Psoas muscle (tissue), 8 donors: ENCODE data around the gene STXBP6. TPM values are rescaled to one million over a fixed set of nuclear protein-coding genes. Genes with fewer than 3 reads are reported as not detected.

Experiments used
- ATAC-seq, 4 donors: fragments of 200-7000 bp; cut with Tn5 transposase; one replicate each; pipeline ENCODE4 v1.9.1; 2020; ENCODE audit warnings: moderate library complexity in 3 of 4, mild to moderate bottlenecking in 2 of 4
- DNase-seq, 2 donors: peaks; one replicate each; pipeline ENCODE4 v3.0.0-alpha.2; 2020
- H3K27ac ChIP-seq: fragments of 200-600 bp; one replicate; pipeline ENCODE4 v1.8.0; 2022
- H3K27me3 ChIP-seq, 3 donors: fragments of 200-600 bp in 1 of 3; one replicate each; pipeline versions ENCODE4 v1.6.1 to v1.8.0; 2013 to 2022; ENCODE audit warnings: low read length in 2 of 3, mild to moderate bottlenecking in 2 of 3, moderate library complexity in 1 of 3; ENCODE audit not compliant: insufficient read depth in 3 of 3
- H3K36me3 ChIP-seq, 2 donors: fragments of 200-600 bp in 1 of 2; one replicate each; pipeline versions ENCODE4 v1.6.1 to v1.8.0; 2013 to 2022; ENCODE audit warnings: low read depth in 1 of 2, mild to moderate bottlenecking in 1 of 2, moderate library complexity in 1 of 2; ENCODE audit not compliant: insufficient read depth in 1 of 2
- H3K4me1 ChIP-seq: fragments of 200-600 bp; one replicate; pipeline ENCODE4 v1.8.0; 2022
- H3K4me3 ChIP-seq: fragments of 200-600 bp; one replicate; pipeline ENCODE4 v1.8.0; 2022; ENCODE audit warnings: mild to moderate bottlenecking
- H3K9me3 ChIP-seq: fragments of 200-600 bp; one replicate; pipeline ENCODE4 v1.8.0; 2022
- CTCF ChIP-seq: fragments of 200-600 bp; IDR thresholded peaks from one replicate; pipeline ENCODE4 v1.8.0; 2022; ENCODE audit warnings: antibody characterized with exemption
- WGBS, 3 donors: extraction: QIAGEN DNeasy Blood & Tissue Kit; methylation state at CpG; one replicate each; pipeline versions ENCODE4 v1.1.6 to v1.1.7; 2013; 5-methylcytosine and 5-hydroxymethylcytosine counted together
- intact Hi-C, 2 donors: fragments of 100-400 bp; cut with DNase I; formaldehyde crosslinking; loops; one replicate each; pipeline versions ENCODE4 v1.11.0 to v1.14.2; 2022
- polyA plus RNA-seq, 3 donors: library from polyadenylated mRNA; stranded (reverse); fragments of 200-250 nt; gene quantifications; one replicate each; pipeline ENCODE4 v1.2.3, GENCODE V29; 2013
- total RNA-seq, 4 donors: library from RNA; stranded (reverse); fragmentation: NEBNext Ultra II Directional in 2 of 4; extraction: Animal tissue kit (Norgen Biotek cat#: 25700) in 2 of 4; gene quantifications; one replicate each; pipeline versions ENCODE4 v1.2.1 to v1.2.4, GENCODE V29; 2021 to 2023
- donor health status: healthy with polysubstance abuse.
- donor health status: DM: no; HTN: no; CAD: no; lungs with moderate emphysema.
- donor health status: Bipolar disorder and iron deficiency.
- donor health status: healthy.
- donor health status: DM: yes; HTN: yes; CAD: no.
- donor health status: DM: no; HTN: no; CAD: no.
- donor health status: DM: no; HTN: no; CAD: no.
- donor health status: DM: yes; HTN: yes; CAD: no.

The STXBP6 gene
- total and polyA plus RNA-seq, 7 donors = 1.1 to 3.5 (median 2.2) TPM

- peak in 1 of 2 donors; percentile 58 for DNase-seq
- Histone ChIP-seq H3K36me3 (no peaks in the 10 kb centered on the region), H3K27me3 (no peaks in the 10 kb centered on the region), H3K4me1 (no peaks in the 10 kb centered on the region), H3K27ac (no peak overlapping the region), H3K4me3 (no peak overlapping the region), H3K9me3 (no peaks in the 10 kb centered on the region)
- peak in 1 of 4 donors; percentile 30 for ATAC-seq
- intact Hi-C loops = no loop called here
- WGBS, 3 donors = 35 to 64% (median 40%) methylated on average over 4 of the region's 4 CpGs
- TF ChIP-seq CTCF = no peak
Observed at GRCh38 chr14:24986206-24986893, 63.6 kb downstream of the STXBP6 start.

- ATAC-seq = no peak
Observed at GRCh38 chr14:24984846-24985589, 64.9 kb downstream of the STXBP6 start.

DNA sequence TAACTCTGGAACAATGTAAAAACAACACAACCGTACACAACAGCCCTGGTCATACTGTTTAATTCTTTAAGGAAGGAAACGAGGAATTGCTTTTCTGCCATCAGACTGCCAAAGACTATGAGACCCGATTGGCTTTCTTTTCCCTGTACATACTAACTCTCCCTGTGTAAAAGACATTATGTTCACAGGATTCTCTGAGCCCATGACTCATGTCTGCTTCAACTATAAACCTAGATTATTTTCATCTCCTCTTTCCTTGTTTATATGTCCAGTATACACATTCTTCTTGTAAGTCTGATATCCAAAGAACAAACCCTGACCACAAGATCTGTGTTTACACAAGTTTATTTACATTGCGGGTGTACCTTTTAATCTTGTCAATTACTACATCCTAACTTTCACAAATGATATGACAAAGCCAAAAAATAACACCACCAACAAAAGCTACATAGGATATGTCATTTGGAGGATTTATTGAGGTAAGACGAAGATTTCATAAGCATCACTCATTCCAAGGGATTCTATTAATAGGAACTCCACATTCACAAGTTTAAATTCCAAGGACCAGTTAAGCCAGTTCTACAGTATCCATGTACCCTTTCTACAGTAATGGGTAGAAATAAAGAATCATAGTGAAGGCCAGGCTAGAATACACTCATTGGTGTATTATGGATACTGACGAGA is 67.3 kb downstream of the STXBP6 start:
- Histone ChIP-seq H3K27me3 (no peaks in the 10 kb centered on the region), H3K9me3 (no peaks in the 10 kb centered on the region), H3K27ac (no peak overlapping the region), H3K36me3 (no peaks in the 10 kb centered on the region), H3K4me1 (no peaks in the 10 kb centered on the region), H3K4me3 (no peak overlapping the region)
- DNase-seq = no peak
- intact Hi-C loops = no loop called here
- ATAC-seq = no peak
- 84 to 92% (median 86%) methylated on average over 6 of the region's 6 CpGs for WGBS, 3 donors
- TF ChIP-seq CTCF = no peak

More at GRCh38 chr14:24984846-24985589, 64.9 kb downstream of the STXBP6 start:
- Histone ChIP-seq H3K4me3 (no peak overlapping the region), H3K36me3 (no peaks in the 10 kb centered on the region), H3K27me3 (no peaks in the 10 kb centered on the region), H3K9me3 (no peaks in the 10 kb centered on the region), H3K4me1 (no peaks in the 10 kb centered on the region), H3K27ac (no peak overlapping the region)
- intact Hi-C loops = no loop called here
- WGBS, 3 donors = 50 to 60% (median 56%) methylated on average over 6 of the region's 6 CpGs
- no peak for TF ChIP-seq CTCF
- no peak for DNase-seq

GRCh38 chr14:24979725-24980239 is 70.2 kb downstream of the STXBP6 start:
- H3K27ac ChIP-seq = no peak overlapping the region
- intact Hi-C loops = no loop called here
- no peaks in the 10 kb centered on the region for H3K9me3 ChIP-seq
- H3K4me3 ChIP-seq = no peak overlapping the region
- TF ChIP-seq CTCF = no peak
- no peaks in the 10 kb centered on the region for H3K27me3 ChIP-seq
- ATAC-seq (no peak), DNase-seq (no peak)
- no peaks in the 10 kb centered on the region for H3K4me1 ChIP-seq
- H3K36me3 ChIP-seq = no peaks in the 10 kb centered on the region
- WGBS, 3 donors = 91 to 95% (median 91%) methylated on average over 2 of the region's 2 CpGs
